Stimulated activated CD4-positive, alpha-beta T cell treated with anti-CD3 and anti-CD28 coated beads, Interleukin-2, amount 100 ng/mL, for 4 hours (primary cell): ENCODE data around the gene GNPTAB.
"Not testable (repeated sequence)": the region's sequence is repeated elsewhere in the genome, so short reads cannot be mapped to it uniquely, and the experiment has no call there.

ENCODE experiments used
- DNase-seq: peaks from one replicate; pipeline ENCODE4 v3.0.0-alpha.2; 2020; ENCODE audit warnings: low read depth

The GNPTAB gene

GRCh38 chr12:101852998-101853397, 22.2 kb upstream of the GNPTAB start:
- no peak for DNase-seq

DNA sequence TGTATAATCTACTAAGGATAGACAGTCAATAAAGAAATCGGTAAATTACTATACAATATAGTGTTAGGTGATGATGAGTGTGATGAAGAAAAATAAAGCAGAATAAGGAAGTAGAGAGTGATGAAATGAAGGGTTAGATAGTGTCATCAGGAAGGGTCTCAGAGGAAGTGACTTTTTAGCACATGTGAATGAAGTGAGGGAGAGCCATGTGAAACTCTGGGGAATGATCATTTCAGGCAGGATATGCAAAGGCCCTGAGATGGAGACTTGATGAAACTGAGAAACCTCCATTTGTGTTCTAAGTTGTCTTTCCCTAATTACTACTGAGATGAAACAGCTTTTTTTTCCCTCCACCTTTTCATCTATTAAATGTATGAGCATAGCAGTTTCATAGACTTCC, 19.4 kb upstream of the GNPTAB start:
- no peak for DNase-seq

- DNase-seq, result no peak
Measured at GRCh38 chr12:101847325-101847724, 16.6 kb upstream of the GNPTAB start.

DNA sequence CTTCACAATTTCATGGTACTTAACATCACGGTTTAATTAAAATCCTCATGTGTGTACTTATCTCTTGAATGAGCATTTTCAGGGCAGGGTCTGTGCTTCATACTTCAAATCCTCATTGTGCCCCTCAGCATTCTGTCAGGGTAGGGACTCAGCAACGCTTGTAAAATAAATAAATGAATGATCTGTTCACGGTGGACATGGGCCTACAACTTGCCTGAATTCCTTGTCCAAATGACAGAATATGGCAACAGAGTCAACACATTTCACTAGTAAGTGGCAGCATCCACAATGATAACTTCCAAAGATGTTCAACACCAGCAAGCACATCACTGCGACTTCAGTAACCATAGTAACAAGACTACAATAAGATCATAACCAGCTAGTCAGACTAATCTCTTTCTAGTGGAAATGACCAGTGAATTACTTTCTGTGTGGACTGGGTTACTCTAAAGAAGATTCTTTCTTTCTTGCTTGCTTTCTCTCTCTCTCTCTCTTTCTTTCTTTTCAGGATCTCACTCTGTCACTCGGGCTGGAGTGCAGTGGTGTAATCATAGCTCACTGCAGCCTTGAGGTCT, 14.5 kb upstream of the GNPTAB start:
- DNase-seq, result no peak

- no peak for DNase-seq
Measured at GRCh38 chr12:101841069-101841468, 10.3 kb upstream of the GNPTAB start.

- peak; percentile 61 for DNase-seq
Measured at GRCh38 chr12:101839324-101840283, 8.8 kb upstream of the GNPTAB start.

- DNase-seq, result no peak
Measured at GRCh38 chr12:101838628-101839323, 8.0 kb upstream of the GNPTAB start.

DNA sequence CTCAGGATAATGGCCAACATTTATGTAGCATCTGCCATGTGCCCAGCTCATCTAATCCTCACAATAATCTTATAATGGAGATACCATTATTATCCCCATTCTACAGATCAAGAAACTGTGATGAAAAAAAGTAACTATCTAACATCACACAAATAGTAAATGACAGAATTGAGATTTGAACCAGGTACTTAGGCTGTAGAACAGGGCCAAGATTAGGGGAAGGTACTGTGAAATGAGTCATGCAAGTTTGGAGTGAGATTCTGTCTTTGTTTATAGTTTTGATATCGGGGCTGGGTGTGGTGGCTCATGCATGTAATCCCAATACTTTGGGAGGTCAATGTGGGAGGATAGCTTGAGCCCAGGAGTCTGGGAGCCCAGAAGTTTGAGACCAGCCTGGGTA, 1.3 kb upstream of the GNPTAB start:
- no peak for DNase-seq

- DNase-seq, result no peak
Measured at GRCh38 chr12:101829639-101830366, 956 bp downstream of the GNPTAB start.

- DNase-seq, result no peak
Measured at GRCh38 chr12:101828463-101829196, 2.1 kb downstream of the GNPTAB start.

- DNase-seq, result no peak
Measured at GRCh38 chr12:101826766-101827368, 3.9 kb downstream of the GNPTAB start.

DNA sequence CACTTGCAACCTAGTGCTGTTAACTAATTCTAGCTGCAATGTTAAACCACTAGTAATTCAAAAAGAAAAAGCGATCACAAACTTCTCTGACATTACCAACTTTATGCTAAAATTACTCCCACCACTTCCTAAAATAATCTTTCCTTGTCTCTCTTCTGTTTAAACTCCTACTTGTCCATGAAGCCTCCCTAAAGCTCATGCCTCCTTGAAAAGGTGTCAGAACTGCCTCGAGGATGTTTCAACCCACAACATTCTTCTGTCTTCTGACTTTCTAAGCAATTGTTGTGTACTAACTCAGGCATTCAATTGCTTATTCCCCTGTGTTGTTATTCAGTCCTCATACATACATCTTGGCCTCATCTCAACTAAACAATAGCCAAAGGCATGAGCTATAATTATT, 5.9 kb downstream of the GNPTAB start:
- DNase-seq, result no peak

- DNase-seq, result peak; percentile 45
Measured at GRCh38 chr12:101823891-101824290, 6.9 kb downstream of the GNPTAB start.

- no peak for DNase-seq
Measured at GRCh38 chr12:101823039-101823438, 7.7 kb downstream of the GNPTAB start.

DNA sequence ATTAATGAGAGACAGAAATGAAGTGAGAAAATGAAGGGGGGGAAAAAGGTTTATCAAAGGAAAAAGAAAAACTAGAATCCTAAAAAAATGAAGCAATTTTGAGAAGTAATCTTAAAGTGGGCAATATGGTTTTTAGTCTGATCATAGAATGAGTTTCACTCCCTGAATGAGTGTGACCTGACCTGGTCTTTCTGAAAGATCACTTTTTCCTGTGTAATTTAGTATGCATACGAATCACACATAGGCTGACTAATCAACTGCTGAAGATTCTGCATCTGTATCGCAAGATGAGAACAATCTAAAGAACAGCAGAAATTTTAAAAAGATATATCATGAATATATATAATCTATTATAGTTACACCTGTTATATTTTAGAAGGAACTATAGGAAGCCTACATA, 11.3 kb downstream of the GNPTAB start:
- DNase-seq, result no peak

GRCh38 chr12:101818689-101819088, 12.1 kb downstream of the GNPTAB start:
- DNase-seq, result not testable (repeated sequence)

DNA sequence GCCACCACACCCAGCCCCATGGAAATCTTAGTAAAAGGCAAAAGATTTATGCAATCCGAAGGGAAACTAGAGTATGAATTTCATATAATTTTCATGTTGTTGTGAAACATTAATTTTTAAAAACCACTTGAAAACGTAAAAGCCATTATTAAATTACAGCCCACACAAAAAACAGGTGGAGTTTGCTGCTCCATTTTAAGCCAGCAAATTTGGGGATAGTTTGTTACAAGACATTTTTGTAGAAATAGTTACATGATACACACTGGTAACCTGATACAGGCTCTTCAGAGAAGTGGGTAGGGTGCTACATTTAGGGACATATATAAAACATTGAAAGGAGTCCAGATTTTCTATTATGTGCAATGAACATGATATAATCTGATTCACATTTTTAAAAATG, 17.6 kb downstream of the GNPTAB start:
- no peak for DNase-seq

DNA sequence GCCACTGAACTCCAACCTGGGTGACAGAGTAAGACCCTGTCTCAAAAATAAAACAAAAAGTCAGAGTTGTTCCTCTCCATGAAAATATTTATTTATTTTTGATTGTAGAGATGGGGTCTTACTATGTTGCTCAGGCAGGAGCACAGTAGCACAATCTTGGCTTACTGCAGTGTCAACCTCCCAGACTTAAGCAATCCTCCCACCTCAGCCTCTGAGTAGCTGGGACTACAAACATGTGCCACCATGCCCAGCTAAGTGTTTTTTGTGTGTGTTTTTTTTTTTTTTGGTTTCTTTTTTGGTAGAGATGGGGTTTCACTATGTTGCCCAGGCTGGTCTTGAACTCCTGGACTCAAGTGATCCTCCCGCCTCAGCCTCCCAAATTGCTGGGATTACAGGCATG, 18.0 kb downstream of the GNPTAB start:
- not testable (repeated sequence) for DNase-seq

DNA sequence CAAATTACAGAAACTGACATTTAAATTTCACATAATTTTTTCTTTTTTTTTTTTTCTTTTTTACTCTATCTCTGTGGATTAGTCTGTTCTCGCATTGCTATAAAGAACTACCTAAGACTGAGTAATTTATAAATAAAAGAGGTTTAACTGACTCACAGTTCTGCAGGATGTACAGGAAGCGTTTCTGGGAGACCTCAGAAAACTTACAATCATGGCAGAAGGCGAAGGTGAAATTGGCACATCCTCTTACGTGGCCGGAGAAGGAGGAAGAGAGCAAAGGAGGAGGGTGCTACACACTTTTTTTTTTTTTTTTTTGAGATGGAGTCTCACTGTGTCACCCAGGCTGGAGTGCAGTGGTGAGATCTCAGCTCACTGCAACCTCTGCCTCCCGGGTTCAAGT, 19.4 kb downstream of the GNPTAB start:
- DNase-seq, result not testable (repeated sequence)

DNA sequence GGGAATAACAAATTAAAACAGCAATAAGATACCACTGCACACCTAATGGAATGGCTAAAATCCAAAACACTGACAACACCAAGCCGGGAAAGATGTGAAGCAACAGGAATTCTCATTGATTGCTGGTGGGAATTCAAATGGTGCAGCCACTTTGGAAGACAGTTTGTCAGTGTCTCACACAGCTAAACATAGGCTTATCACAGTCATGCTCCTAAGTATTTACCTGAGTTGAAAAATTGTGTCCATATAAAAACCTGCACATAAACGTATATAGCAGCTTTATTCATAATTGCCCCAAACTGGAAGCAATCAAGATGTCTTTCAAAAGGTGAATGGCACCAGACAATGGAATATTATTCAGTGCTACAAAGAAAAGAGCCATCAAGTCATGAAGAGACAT, 21.6 kb downstream of the GNPTAB start:
- no peak for DNase-seq

- DNase-seq, result no peak
Measured at GRCh38 chr12:101806265-101806664, 24.5 kb downstream of the GNPTAB start.
